ENCODE data around the gene ACER3.
A peak's percentile ranks its signal among the peaks of the same experiment; 100 is the strongest.
"Not testable (repeated sequence)": the region's sequence is repeated elsewhere in the genome, so short reads cannot be mapped to it uniquely, and the experiment has no call there.

The ACER3 gene

GRCh38 chr11:77059806-77060205 lies 199.1 kb downstream of the ACER3 start:
- no peak for DNase-seq (ENCODE audit: low read depth)

- no peak for DNase-seq (ENCODE audit: low read depth)
These were observed 199.5 kb downstream of the ACER3 start for GRCh38 chr11:77060234-77060633.

- not testable (repeated sequence) for DNase-seq (ENCODE audit: low read depth)
These were observed 200.5 kb downstream of the ACER3 start for GRCh38 chr11:77061258-77061657.

- DNase-seq (ENCODE audit: low read depth): no peak
These were observed 202.2 kb downstream of the ACER3 start for GRCh38 chr11:77062924-77063323.

GRCh38 chr11:77063407-77063806 lies 202.7 kb downstream of the ACER3 start:
- no peak for DNase-seq (ENCODE audit: low read depth)

GRCh38 chr11:77063861-77064260 lies 203.1 kb downstream of the ACER3 start:
- DNase-seq (ENCODE audit: low read depth): no peak

- DNase-seq (ENCODE audit: low read depth): no peak
These were observed 204.0 kb downstream of the ACER3 start for GRCh38 chr11:77064648-77065217.

GRCh38 chr11:77065878-77066228 lies 205.1 kb downstream of the ACER3 start:
- DNase-seq (ENCODE audit: low read depth): no peak

- peak; percentile 55 for DNase-seq (ENCODE audit: low read depth)
These were observed 205.7 kb downstream of the ACER3 start, which contains the start of gene CAPN5 for GRCh38 chr11:77066229-77067042. Gene CAPN5 (plus strand): TSS chr11:77066971. CDS start chr11:77084887, 17,916 bp downstream.

- DNase-seq (ENCODE audit: low read depth): no peak
These were observed 207.2 kb downstream of the ACER3 start for GRCh38 chr11:77067861-77068443.

- no peak for DNase-seq (ENCODE audit: low read depth)
These were observed 208.0 kb downstream of the ACER3 start for GRCh38 chr11:77068457-77069335.

GRCh38 chr11:77069336-77069968 lies 208.7 kb downstream of the ACER3 start:
- DNase-seq (ENCODE audit: low read depth): no peak

GRCh38 chr11:77069969-77070582 lies 209.4 kb downstream of the ACER3 start:
- DNase-seq (ENCODE audit: low read depth): no peak

- no peak for DNase-seq (ENCODE audit: low read depth)
These were observed 210.4 kb downstream of the ACER3 start for GRCh38 chr11:77071077-77071476.

GRCh38 chr11:77071671-77072605 lies 211.2 kb downstream of the ACER3 start:
- no peak for DNase-seq (ENCODE audit: low read depth)

GRCh38 chr11:77072851-77073327 lies 212.2 kb downstream of the ACER3 start:
- DNase-seq (ENCODE audit: low read depth): no peak

- DNase-seq (ENCODE audit: low read depth): peak; percentile 68
These were observed 212.7 kb downstream of the ACER3 start for GRCh38 chr11:77073328-77074001.

- DNase-seq (ENCODE audit: low read depth): no peak
These were observed 213.5 kb downstream of the ACER3 start for GRCh38 chr11:77074205-77074604.

GRCh38 chr11:77074626-77075221 lies 214.0 kb downstream of the ACER3 start:
- DNase-seq (ENCODE audit: low read depth): no peak

Measured in non-pigmented ciliary epithelial cell (primary cell).